HFFc6 (cell line): ENCODE results near the gene HOMER2. TPM values are rescaled to one million over a fixed set of nuclear protein-coding genes. Genes with fewer than 3 reads are reported as not detected.

Experiments
- DNase-seq: peaks from one replicate; pipeline ENCODE4 v3.0.0-alpha.2; 2018
- H3K27ac Mint-ChIP-seq: 2 replicates; pipeline ENCODE4 v1.8.0; 2020; ENCODE audit warnings: mild to moderate bottlenecking, mixed read lengths
- H3K27me3 Mint-ChIP-seq: 2 replicates; pipeline ENCODE4 v1.8.0; 2021; ENCODE audit warnings: mild to moderate bottlenecking, moderate library complexity, mixed read lengths; ENCODE audit not compliant: insufficient read depth
- H3K36me3 Mint-ChIP-seq: 2 replicates; pipeline ENCODE4 v1.8.0; 2021; ENCODE audit warnings: low read depth, mixed read lengths
- H3K4me1 Mint-ChIP-seq: 2 replicates; pipeline ENCODE4 v1.8.0; 2020; ENCODE audit warnings: low read depth, mixed read lengths
- H3K4me3 Mint-ChIP-seq: 2 replicates; pipeline ENCODE4 v1.8.0; 2020; ENCODE audit warnings: mild to moderate bottlenecking, moderate library complexity, mixed read lengths
- H3K9me3 Mint-ChIP-seq: 2 replicates; pipeline ENCODE4 v1.8.0; 2020; ENCODE audit warnings: mild to moderate bottlenecking, mixed read lengths
- CTCF ChIP-seq: fragments of 200-600 bp; sonication (generic); IDR thresholded peaks from 2 replicates; pipeline ENCODE4 v1.5.0; 2021; ENCODE audit warnings: antibody characterized with exemption, mild to moderate bottlenecking
- total RNA-seq, 6 experiments: library from RNA; stranded (reverse); fragmentation: NEBNext Ultra II Directional; extraction: Animal tissue kit (Norgen Biotek cat#: 25700); gene quantifications; 2 replicates in 1 of 6; 3 replicates in 5 of 6; pipeline ENCODE4 v1.2.3, GENCODE V29; 2021

Gene HOMER2
- total RNA-seq, 6 experiments from 2014 or later, result 0.19 to 1.4 (median 0.86) TPM

- DNase-seq, result no peak
- Mint-ChIP-seq H3K4me3 (no peak overlapping the region), H3K27ac (no peak overlapping the region), H3K4me1 (no peaks in the 10 kb centered on the region), H3K9me3 (no peaks in the 10 kb centered on the region), H3K27me3 (peaks cover 27% of the 10 kb centered on the region), H3K36me3 (no peaks in the 10 kb centered on the region)
- no peak for TF ChIP-seq CTCF
Observed at GRCh38 chr15:82931221-82931620, 21.3 kb downstream of the HOMER2 start.

GRCh38 chr15:82930461-82930860, 22.1 kb downstream of the HOMER2 start:
- TF ChIP-seq CTCF, result no peak
- Mint-ChIP-seq H3K27ac (no peak overlapping the region), H3K27me3 (peaks cover 33% of the 10 kb centered on the region), H3K4me3 (no peak overlapping the region), H3K9me3 (no peaks in the 10 kb centered on the region), H3K4me1 (no peaks in the 10 kb centered on the region), H3K36me3 (no peaks in the 10 kb centered on the region)
- DNase-seq, result no peak

- Mint-ChIP-seq H3K27ac (no peak overlapping the region), H3K27me3 (peaks cover 34% of the 10 kb centered on the region), H3K4me3 (no peak overlapping the region), H3K9me3 (no peaks in the 10 kb centered on the region), H3K4me1 (no peaks in the 10 kb centered on the region), H3K36me3 (no peaks in the 10 kb centered on the region)
- DNase-seq, result no peak
- TF ChIP-seq CTCF, result no peak
Observed at GRCh38 chr15:82928711-82929110, 23.8 kb downstream of the HOMER2 start.

GRCh38 chr15:82923744-82924143, 28.8 kb downstream of the HOMER2 start:
- TF ChIP-seq CTCF, result no peak
- Mint-ChIP-seq H3K36me3 (no peaks in the 10 kb centered on the region), H3K4me3 (no peak overlapping the region), H3K9me3 (no peaks in the 10 kb centered on the region), H3K4me1 (no peaks in the 10 kb centered on the region), H3K27me3 (peaks cover 28% of the 10 kb centered on the region), H3K27ac (no peak overlapping the region)
- no peak for DNase-seq

- TF ChIP-seq CTCF, result no peak
Observed at GRCh38 chr15:82922737-82923136, 29.8 kb downstream of the HOMER2 start.

GRCh38 chr15:82921939-82922338, 30.6 kb downstream of the HOMER2 start:
- H3K27ac Mint-ChIP-seq, result no peak overlapping the region
- no peak for DNase-seq
- no peak for TF ChIP-seq CTCF
- H3K36me3 Mint-ChIP-seq, result no peaks in the 10 kb centered on the region
- no peaks in the 10 kb centered on the region for H3K4me1 Mint-ChIP-seq
- no peak overlapping the region for H3K4me3 Mint-ChIP-seq
- peaks cover 29% of the 10 kb centered on the region for H3K27me3 Mint-ChIP-seq
- no peaks in the 10 kb centered on the region for H3K9me3 Mint-ChIP-seq

More at GRCh38 chr15:82922737-82923136, 29.8 kb downstream of the HOMER2 start:
- no peaks in the 10 kb centered on the region for H3K4me1 Mint-ChIP-seq
- H3K36me3 Mint-ChIP-seq, result no peaks in the 10 kb centered on the region
- H3K9me3 Mint-ChIP-seq, result no peaks in the 10 kb centered on the region
- no peak for DNase-seq
- peaks cover 32% of the 10 kb centered on the region for H3K27me3 Mint-ChIP-seq
- H3K4me3 Mint-ChIP-seq, result no peak overlapping the region
- H3K27ac Mint-ChIP-seq, result no peak overlapping the region
